Measurements from ENCODE around the gene GATAD2A.

DNA sequence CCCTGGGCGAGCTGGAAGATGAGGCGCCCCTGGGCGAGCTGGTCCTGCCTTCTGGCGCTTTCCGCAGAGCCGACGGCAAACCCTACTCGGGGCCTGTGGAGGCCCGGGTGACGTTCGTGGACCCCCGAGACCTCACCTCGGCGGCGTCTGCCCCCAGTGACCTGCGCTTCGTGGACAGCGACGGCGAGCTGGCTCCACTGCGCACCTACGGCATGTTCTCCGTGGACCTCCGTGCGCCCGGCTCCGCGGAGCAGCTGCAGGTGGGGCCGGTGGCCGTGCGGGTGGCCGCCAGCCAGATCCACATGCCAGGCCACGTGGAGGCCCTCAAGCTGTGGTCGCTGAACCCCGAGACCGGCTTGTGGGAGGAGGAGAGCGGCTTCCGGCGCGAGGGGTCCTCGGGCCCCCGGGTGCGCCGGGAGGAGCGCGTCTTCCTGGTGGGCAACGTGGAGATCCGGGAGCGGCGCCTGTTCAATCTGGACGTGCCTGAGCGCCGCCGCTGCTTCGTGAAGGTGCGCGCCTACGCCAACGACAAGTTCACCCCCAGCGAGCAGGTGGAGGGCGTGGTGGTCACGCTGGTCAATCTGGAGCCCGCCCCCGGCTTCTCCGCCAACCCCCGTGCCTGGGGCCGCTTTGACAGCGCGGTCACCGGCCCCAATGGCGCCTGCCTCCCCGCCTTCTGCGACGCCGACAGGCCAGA lies 138.9 kb downstream of the GATAD2A start:
- TF ChIP-seq, protein P1, sequence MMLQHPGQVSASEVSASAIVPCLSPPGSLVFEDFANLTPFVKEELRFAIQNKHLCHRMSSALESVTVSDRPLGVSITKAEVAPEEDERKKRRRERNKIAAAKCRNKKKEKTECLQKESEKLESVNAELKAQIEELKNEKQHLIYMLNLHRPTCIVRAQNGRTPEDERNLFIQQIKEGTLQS (IDR thresholded peaks at IDR 0.05; ENCODE audit: insufficient read depth, low read depth, low read length) = no peak
- no peak for TF ChIP-seq KDM1A (IDR thresholded peaks at IDR 0.05; ENCODE audit: borderline replicate concordance, low read length)
- TF ChIP-seq, protein P2, sequence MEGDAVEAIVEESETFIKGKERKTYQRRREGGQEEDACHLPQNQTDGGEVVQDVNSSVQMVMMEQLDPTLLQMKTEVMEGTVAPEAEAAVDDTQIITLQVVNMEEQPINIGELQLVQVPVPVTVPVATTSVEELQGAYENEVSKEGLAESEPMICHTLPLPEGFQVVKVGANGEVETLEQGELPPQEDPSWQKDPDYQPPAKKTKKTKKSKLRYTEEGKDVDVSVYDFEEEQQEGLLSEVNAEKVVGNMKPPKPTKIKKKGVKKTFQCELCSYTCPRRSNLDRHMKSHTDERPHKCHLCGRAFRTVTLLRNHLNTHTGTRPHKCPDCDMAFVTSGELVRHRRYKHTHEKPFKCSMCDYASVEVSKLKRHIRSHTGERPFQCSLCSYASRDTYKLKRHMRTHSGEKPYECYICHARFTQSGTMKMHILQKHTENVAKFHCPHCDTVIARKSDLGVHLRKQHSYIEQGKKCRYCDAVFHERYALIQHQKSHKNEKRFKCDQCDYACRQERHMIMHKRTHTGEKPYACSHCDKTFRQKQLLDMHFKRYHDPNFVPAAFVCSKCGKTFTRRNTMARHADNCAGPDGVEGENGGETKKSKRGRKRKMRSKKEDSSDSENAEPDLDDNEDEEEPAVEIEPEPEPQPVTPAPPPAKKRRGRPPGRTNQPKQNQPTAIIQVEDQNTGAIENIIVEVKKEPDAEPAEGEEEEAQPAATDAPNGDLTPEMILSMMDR (IDR thresholded peaks at IDR 0.05; ENCODE audit: control extremely low read depth in 1 of 3, insufficient read depth in 1 of 3, low read depth in 1 of 3, low read length in 3 of 3) = no peak

Measured in H1 (cell line).